ENCODE results near the gene NSD1. TPM values are rescaled to one million over a fixed set of nuclear protein-coding genes. Genes with fewer than 3 reads are reported as not detected.
"Not testable (repeated sequence)": the region's sequence is repeated elsewhere in the genome, so short reads cannot be mapped to it uniquely, and the experiment has no call there.

Gene NSD1
- total RNA-seq, 1 experiment from 2014 or later = 58.8 TPM

DNA sequence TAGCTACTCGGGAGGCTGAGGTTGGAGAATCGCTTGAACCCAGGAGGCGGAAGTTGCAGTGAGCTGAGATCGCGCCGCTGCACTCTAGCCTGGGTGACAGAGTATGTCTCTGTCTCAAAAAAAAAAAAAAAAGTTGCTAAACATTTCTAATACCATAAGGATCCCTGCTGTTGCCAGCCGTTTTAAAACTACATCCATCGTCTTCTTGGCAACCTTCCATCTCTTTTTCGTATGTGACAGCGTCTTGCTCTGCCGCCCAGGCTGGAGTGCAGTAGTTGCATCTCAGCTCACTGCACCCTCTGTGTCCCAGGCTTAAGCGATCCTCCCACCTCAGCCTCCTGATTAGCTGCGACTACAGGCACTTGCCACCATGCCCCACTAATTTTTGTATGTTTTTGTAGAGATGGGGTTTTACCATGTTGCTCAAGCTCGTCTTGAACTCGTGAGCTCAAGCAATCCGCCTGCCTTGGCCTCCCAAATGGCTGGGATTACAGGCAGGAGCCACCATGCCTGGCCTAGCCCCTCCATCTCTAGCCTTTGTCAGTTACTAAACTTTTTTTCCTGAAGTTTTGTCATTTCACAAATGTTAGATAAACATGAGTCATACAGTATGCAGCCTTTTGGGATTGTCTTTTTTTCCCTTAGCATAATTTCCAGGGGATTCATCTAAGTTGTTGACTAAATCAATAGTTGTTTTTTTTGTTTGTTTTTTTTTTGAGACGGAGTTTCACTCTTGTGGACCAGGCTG lies 13.5 kb downstream of the NSD1 start:
- Histone ChIP-seq H3K4me2 (ENCODE audit: low read length) (no peak overlapping the region), H3K9ac (ENCODE audit: low read length) (no peak overlapping the region), H3K9me2 (ENCODE audit: insufficient read depth) (no peaks in the 10 kb centered on the region), H3K27me3 (ENCODE audit: insufficient read depth, low read length) (no peaks in the 10 kb centered on the region), H3K27ac (ENCODE audit: low read depth, low read length) (no peak overlapping the region), H3K4me3 (replicated peaks in 1 of 2; ENCODE audit: low read depth in 1 of 2, low read length in 2 of 2) (no peak overlapping the region), H4K20me1 (ENCODE audit: insufficient read depth) (no peaks in the 10 kb centered on the region), H2AFZ (ENCODE audit: low read depth, low read length, poor library complexity, severe bottlenecking) (no peak overlapping the region), H3K4me1 (ENCODE audit: control insufficient read depth in 1 of 2, insufficient read depth in 2 of 2, low read length in 2 of 2) (no peaks in the 10 kb centered on the region), H3K36me3 (ENCODE audit: control insufficient read depth in 1 of 2, insufficient read depth in 2 of 2, low read length in 2 of 2) (peaks cover 20 to 23% of the 10 kb centered on the region in 2 experiments), H3K79me2 (ENCODE audit: insufficient read depth, low read length) (peaks cover 90% of the 10 kb centered on the region), H3K9me3 (ENCODE audit: control insufficient read depth in 1 of 2, insufficient read depth in 1 of 2, low read depth in 1 of 2, low read length in 2 of 2) (no peaks in the 10 kb centered on the region)
- POLR2A ChIA-PET = no interaction called here
- DNase-seq (ENCODE audit: low read depth, low spot score) (no peak), ATAC-seq (no peak)
- RAD21 ChIA-PET (ENCODE audit: low non-redundant PET in 1 of 2, low total read pairs in 2 of 2, uncharacterized antibody in 2 of 2, unreplicated experiment in 2 of 2) = no interaction called here
- no TSS peak for BruUV-seq (replicated peaks)
- intact Hi-C loops (cut with micrococcal nuclease) = no loop called here
- TF ChIP-seq, protein P1, sequence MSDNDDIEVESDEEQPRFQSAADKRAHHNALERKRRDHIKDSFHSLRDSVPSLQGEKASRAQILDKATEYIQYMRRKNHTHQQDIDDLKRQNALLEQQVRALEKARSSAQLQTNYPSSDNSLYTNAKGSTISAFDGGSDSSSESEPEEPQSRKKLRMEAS (IDR thresholded peaks at IDR 0.05) = no peak
- no peak for TF ChIP-seq CEBPB (IDR thresholded peaks at IDR 0.05; ENCODE audit: low read depth)
- TF ChIP-seq ZNF274 (IDR thresholded peaks at IDR 0.05; ENCODE audit: low read depth, low read length) = no peak
- TF ChIP-seq, protein P2, sequence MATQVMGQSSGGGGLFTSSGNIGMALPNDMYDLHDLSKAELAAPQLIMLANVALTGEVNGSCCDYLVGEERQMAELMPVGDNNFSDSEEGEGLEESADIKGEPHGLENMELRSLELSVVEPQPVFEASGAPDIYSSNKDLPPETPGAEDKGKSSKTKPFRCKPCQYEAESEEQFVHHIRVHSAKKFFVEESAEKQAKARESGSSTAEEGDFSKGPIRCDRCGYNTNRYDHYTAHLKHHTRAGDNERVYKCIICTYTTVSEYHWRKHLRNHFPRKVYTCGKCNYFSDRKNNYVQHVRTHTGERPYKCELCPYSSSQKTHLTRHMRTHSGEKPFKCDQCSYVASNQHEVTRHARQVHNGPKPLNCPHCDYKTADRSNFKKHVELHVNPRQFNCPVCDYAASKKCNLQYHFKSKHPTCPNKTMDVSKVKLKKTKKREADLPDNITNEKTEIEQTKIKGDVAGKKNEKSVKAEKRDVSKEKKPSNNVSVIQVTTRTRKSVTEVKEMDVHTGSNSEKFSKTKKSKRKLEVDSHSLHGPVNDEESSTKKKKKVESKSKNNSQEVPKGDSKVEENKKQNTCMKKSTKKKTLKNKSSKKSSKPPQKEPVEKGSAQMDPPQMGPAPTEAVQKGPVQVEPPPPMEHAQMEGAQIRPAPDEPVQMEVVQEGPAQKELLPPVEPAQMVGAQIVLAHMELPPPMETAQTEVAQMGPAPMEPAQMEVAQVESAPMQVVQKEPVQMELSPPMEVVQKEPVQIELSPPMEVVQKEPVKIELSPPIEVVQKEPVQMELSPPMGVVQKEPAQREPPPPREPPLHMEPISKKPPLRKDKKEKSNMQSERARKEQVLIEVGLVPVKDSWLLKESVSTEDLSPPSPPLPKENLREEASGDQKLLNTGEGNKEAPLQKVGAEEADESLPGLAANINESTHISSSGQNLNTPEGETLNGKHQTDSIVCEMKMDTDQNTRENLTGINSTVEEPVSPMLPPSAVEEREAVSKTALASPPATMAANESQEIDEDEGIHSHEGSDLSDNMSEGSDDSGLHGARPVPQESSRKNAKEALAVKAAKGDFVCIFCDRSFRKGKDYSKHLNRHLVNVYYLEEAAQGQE (IDR thresholded peaks at IDR 0.05; ENCODE audit: low read depth) = no peak
- no peak for TF ChIP-seq ZFX (IDR thresholded peaks at IDR 0.05)
- no peak for TF ChIP-seq YY1 (IDR thresholded peaks at IDR 0.05; ENCODE audit: extremely low read depth, insufficient replicate concordance, low read depth, low read length)
- TF ChIP-seq SIN3A (IDR thresholded peaks at IDR 0.05; ENCODE audit: low read depth) = no peak
- no peak for TF ChIP-seq EGR1 (IDR thresholded peaks at IDR 0.05; ENCODE audit: low read depth)
- TF ChIP-seq RAD21 (IDR thresholded peaks at IDR 0.05; ENCODE audit: low read depth) = no peak
- TF ChIP-seq TCF7L2 (IDR thresholded peaks at IDR 0.05; ENCODE audit: borderline replicate concordance, extremely low read depth, insufficient read depth, insufficient read length) = no peak
- TF ChIP-seq, protein P3, sequence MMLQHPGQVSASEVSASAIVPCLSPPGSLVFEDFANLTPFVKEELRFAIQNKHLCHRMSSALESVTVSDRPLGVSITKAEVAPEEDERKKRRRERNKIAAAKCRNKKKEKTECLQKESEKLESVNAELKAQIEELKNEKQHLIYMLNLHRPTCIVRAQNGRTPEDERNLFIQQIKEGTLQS (IDR thresholded peaks at IDR 0.05) = no peak
- TF ChIP-seq, protein P4, sequence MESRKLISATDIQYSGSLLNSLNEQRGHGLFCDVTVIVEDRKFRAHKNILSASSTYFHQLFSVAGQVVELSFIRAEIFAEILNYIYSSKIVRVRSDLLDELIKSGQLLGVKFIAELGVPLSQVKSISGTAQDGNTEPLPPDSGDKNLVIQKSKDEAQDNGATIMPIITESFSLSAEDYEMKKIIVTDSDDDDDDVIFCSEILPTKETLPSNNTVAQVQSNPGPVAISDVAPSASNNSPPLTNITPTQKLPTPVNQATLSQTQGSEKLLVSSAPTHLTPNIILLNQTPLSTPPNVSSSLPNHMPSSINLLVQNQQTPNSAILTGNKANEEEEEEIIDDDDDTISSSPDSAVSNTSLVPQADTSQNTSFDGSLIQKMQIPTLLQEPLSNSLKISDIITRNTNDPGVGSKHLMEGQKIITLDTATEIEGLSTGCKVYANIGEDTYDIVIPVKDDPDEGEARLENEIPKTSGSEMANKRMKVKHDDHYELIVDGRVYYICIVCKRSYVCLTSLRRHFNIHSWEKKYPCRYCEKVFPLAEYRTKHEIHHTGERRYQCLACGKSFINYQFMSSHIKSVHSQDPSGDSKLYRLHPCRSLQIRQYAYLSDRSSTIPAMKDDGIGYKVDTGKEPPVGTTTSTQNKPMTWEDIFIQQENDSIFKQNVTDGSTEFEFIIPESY (IDR thresholded peaks at IDR 0.05; ENCODE audit: extremely low read depth, insufficient replicate concordance, low read length) = no peak
- CTCF ChIA-PET = interaction anchor here (0.6 kb wide), 1 partner anchor 53 kb away, joined by 3 read pairs; no protein-coding TSS in a partner anchor

DNA sequence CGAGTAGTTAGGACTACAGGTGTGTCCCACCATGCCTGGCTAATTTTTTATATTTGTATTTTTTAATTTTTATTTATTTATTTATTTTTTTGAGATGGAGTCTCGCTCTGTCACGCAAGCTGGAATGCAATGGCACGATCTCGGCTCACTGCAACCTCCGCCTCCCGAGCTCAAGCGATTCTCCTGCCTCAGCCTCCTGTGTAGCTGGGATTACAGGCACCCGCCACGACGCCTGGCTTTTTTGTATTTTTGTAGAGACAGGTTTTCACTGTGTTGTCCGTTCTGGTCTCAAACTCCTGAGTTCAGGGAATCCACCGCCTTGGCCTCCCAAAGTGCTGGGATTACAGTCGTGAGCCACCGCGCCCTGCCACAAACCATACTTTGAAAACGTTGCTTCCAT lies 16.5 kb downstream of the NSD1 start:
- H2AFZ ChIP-seq (ENCODE audit: low read depth, low read length, poor library complexity, severe bottlenecking); BruUV-seq (replicated peaks); DNase-seq (ENCODE audit: low read depth, low spot score); H3K9me3 ChIP-seq (ENCODE audit: control insufficient read depth in 1 of 2, insufficient read depth in 1 of 2, low read depth in 1 of 2, low read length in 2 of 2); RAD21 ChIA-PET (ENCODE audit: low non-redundant PET in 1 of 2, low total read pairs in 2 of 2, uncharacterized antibody in 2 of 2, unreplicated experiment in 2 of 2); intact Hi-C loops (cut with micrococcal nuclease); H3K27ac ChIP-seq (ENCODE audit: low read depth, low read length); H3K4me2 ChIP-seq (ENCODE audit: low read length); POLR2A ChIA-PET; H3K36me3 ChIP-seq (ENCODE audit: control insufficient read depth in 1 of 2, insufficient read depth in 2 of 2, low read length in 2 of 2); H3K4me3 ChIP-seq (replicated peaks in 1 of 2; ENCODE audit: low read depth in 1 of 2, low read length in 2 of 2); H3K9ac ChIP-seq (ENCODE audit: low read length); H3K9me2 ChIP-seq (ENCODE audit: insufficient read depth); ATAC-seq; H3K27me3 ChIP-seq (ENCODE audit: insufficient read depth, low read length); CTCF ChIA-PET; H3K4me1 ChIP-seq (ENCODE audit: control insufficient read depth in 1 of 2, insufficient read depth in 2 of 2, low read length in 2 of 2); H4K20me1 ChIP-seq (ENCODE audit: insufficient read depth): not testable (repeated sequence)
- peaks cover 90% of the 10 kb centered on the region for H3K79me2 ChIP-seq (ENCODE audit: insufficient read depth, low read length)

All from HCT116 (cell line).